KMS-11 (cell line): ENCODE data around the gene CELF2.

Experiments used
- H2AFZ ChIP-seq: fragments of 200-600 bp; sonication (generic); 2 replicates; pipeline ENCODE4 v1.6.1; 2016; ENCODE audit warnings: antibody characterized with exemption, mixed run types, low read depth
- H3K27ac ChIP-seq: fragments of 200-600 bp; sonication (generic); 2 replicates; pipeline ENCODE4 v1.6.1; 2016; ENCODE audit warnings: mild to moderate bottlenecking, mixed run types
- H3K27me3 ChIP-seq: fragments of 200-600 bp; sonication (generic); 2 replicates; pipeline ENCODE4 v1.6.1; 2017; ENCODE audit warnings: mild to moderate bottlenecking, low read depth, mixed run types, moderate library complexity; ENCODE audit not compliant: insufficient read depth
- H3K36me3 ChIP-seq: fragments of 200-600 bp; sonication (generic); 2 replicates; pipeline ENCODE4 v1.6.1; 2017; ENCODE audit warnings: mild to moderate bottlenecking, mixed run types; ENCODE audit not compliant: insufficient read depth
- H3K4me1 ChIP-seq: fragments of 200-600 bp; sonication (generic); 2 replicates; pipeline ENCODE4 v1.6.1; 2016; ENCODE audit warnings: mild to moderate bottlenecking, low read depth, mixed run types; ENCODE audit not compliant: poor library complexity, severe bottlenecking
- H3K4me2 ChIP-seq: fragments of 200-600 bp; sonication (generic); 2 replicates; pipeline ENCODE4 v1.7.0; 2016; ENCODE audit warnings: mild to moderate bottlenecking, mixed run types
- H3K4me3 ChIP-seq: fragments of 200-600 bp; sonication (generic); IDR thresholded peaks from 2 replicates; pipeline ENCODE4 v1.6.1; 2017; ENCODE audit warnings: low read depth, low read length, mixed read lengths; ENCODE audit not compliant: insufficient read depth
- H3K79me2 ChIP-seq: fragments of 200-600 bp; sonication (generic); 2 replicates; pipeline ENCODE4 v1.6.1; 2016; ENCODE audit warnings: low read depth, mixed run types; ENCODE audit not compliant: insufficient read depth
- H3K9ac ChIP-seq: fragments of 200-600 bp; sonication (generic); 2 replicates; pipeline ENCODE4 v1.6.1; 2016; ENCODE audit warnings: mild to moderate bottlenecking, mixed run types
- H4K20me1 ChIP-seq: fragments of 200-600 bp; sonication (generic); 2 replicates; pipeline ENCODE4 v1.6.1; 2016; ENCODE audit warnings: mild to moderate bottlenecking, mixed run types; ENCODE audit not compliant: insufficient read depth
- TF ChIP-seq, protein P1 (sequence below): fragments of 200-600 bp; sonication (generic); conservative IDR thresholded peaks from 2 replicates; pipeline ENCODE4 v1.6.1; 2017; ENCODE audit warnings: low read depth, mild to moderate bottlenecking, antibody characterized with exemption, low read length, moderate library complexity, mixed read lengths

The CELF2 gene

DNA sequence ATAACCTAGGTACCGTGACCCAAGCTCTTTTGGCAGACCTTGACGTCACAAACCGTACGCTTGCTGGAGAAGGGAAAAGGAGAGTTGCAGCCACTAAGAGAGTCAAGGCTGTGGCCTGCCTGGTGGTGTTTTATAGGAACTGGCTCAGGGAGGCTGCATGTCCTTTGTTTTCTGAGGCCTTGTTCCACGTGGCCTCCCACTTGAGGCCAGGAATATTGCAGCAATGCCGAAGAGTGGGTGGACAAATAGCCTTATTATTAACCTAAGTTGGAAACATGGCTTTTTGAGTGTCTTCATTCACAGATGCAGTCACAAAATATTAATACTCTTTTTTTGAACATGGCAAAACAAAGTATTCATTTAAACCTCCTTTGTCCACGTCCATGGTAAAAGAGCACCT, 178.0 kb downstream of the CELF2 start:
- TF ChIP-seq, protein P1, sequence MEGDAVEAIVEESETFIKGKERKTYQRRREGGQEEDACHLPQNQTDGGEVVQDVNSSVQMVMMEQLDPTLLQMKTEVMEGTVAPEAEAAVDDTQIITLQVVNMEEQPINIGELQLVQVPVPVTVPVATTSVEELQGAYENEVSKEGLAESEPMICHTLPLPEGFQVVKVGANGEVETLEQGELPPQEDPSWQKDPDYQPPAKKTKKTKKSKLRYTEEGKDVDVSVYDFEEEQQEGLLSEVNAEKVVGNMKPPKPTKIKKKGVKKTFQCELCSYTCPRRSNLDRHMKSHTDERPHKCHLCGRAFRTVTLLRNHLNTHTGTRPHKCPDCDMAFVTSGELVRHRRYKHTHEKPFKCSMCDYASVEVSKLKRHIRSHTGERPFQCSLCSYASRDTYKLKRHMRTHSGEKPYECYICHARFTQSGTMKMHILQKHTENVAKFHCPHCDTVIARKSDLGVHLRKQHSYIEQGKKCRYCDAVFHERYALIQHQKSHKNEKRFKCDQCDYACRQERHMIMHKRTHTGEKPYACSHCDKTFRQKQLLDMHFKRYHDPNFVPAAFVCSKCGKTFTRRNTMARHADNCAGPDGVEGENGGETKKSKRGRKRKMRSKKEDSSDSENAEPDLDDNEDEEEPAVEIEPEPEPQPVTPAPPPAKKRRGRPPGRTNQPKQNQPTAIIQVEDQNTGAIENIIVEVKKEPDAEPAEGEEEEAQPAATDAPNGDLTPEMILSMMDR: no peak
- H3K27me3 ChIP-seq: no peaks in the 10 kb centered on the region
- H3K79me2 ChIP-seq: peaks cover 14% of the 10 kb centered on the region; the same call in 1 of the 2 replicates
- no peak overlapping the region for H3K4me2 ChIP-seq
- H3K36me3 ChIP-seq: no peaks in the 10 kb centered on the region
- H3K27ac ChIP-seq: no peak overlapping the region
- no peak overlapping the region for H2AFZ ChIP-seq
- H3K4me1 ChIP-seq: no peaks in the 10 kb centered on the region
- no peak overlapping the region for H3K9ac ChIP-seq
- no peaks in the 10 kb centered on the region for H4K20me1 ChIP-seq
- H3K4me3 ChIP-seq: no peak overlapping the region

DNA sequence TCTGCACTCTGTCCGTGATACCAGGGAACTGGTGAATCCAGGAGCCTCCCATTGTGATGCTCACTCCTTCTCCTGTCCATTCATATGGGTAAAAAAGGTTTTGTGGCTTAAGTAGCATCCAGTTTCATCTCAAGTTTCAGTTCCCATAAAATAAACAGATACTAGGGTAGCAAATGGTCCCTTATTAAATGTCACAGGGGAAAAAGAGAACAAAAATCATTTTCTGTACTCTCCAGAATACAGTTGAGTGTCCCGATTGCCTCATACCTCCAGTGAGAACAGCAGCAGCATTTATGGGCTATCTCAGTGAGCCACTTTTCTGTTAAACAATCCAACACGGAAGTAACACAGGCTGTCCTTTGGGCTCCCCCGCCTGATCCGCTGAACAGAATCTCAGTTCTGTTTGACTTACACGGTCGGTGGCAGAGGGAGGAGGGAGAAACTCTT, 179.6 kb downstream of the CELF2 start:
- Histone ChIP-seq H3K4me3 (no peak overlapping the region), H3K27me3 (no peaks in the 10 kb centered on the region), H3K4me1 (no peaks in the 10 kb centered on the region), H3K4me2 (no peak overlapping the region), H3K79me2 (peaks cover 7% of the 10 kb centered on the region; the same call in 1 of the 2 replicates), H3K36me3 (no peaks in the 10 kb centered on the region), H2AFZ (no peak overlapping the region), H3K9ac (no peak overlapping the region), H4K20me1 (no peaks in the 10 kb centered on the region), H3K27ac (no peak overlapping the region)
- TF ChIP-seq, protein P1: no peak

DNA sequence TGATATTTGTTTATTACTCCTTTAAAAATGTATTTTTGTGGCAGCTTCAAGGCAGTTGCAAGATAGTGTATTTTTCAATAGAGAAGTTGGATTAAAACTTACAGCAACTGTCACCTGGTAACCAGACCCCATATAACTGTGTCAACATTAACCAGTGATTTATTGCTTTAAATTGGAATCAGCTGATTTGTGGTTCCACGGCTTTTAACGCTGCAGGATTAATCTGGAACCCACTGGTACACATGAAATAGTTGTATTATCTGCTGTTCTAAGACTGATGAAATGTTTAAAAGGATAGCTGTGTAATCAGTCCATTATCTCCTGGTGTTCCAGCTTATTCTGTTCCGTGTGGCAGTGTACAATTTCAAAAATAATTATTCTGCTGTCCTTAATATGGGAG, 180.2 kb downstream of the CELF2 start:
- no peaks in the 10 kb centered on the region for H3K36me3 ChIP-seq
- H3K79me2 ChIP-seq: 0 out of 2 replicates have a peak, but pooled peaks cover 6% of the 10 kb centered on the region
- H3K4me3 ChIP-seq: no peak overlapping the region
- H3K27ac ChIP-seq: no peak overlapping the region
- H3K9ac ChIP-seq: no peak overlapping the region
- no peak overlapping the region for H3K4me2 ChIP-seq
- H4K20me1 ChIP-seq: no peaks in the 10 kb centered on the region
- H2AFZ ChIP-seq: no peak overlapping the region
- H3K4me1 ChIP-seq: no peaks in the 10 kb centered on the region
- TF ChIP-seq, protein P1: no peak
- H3K27me3 ChIP-seq: no peaks in the 10 kb centered on the region

DNA sequence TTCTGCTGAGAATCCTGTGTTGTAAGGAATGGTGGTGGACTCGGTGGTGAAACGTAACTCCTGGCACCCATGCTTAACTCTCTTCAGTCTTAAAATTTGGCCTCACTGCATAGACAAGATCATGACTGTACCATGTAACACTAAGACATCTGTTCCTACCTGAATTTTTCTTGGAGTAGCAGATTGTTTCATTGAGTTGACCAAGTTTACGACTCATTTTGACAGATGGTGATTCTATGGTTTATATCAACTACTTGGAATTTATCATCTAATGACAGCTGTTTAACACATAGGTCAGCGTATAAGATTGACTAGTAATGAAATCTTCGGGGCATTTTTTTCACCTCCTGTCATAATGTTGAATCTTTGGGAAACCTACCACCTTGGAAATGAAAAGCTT, 184.2 kb downstream of the CELF2 start:
- no peak overlapping the region for H2AFZ ChIP-seq
- TF ChIP-seq, protein P1: no peak
- no peak overlapping the region for H3K9ac ChIP-seq
- H3K36me3 ChIP-seq: no peaks in the 10 kb centered on the region
- H3K4me1 ChIP-seq: no peaks in the 10 kb centered on the region
- H3K4me2 ChIP-seq: no peak overlapping the region
- 0 out of 2 replicates have a peak, but pooled peaks cover 9% of the 10 kb centered on the region for H3K79me2 ChIP-seq
- H3K27me3 ChIP-seq: no peaks in the 10 kb centered on the region
- no peak overlapping the region for H3K4me3 ChIP-seq
- H3K27ac ChIP-seq: no peak overlapping the region
- H4K20me1 ChIP-seq: no peaks in the 10 kb centered on the region
